Large intestine (tissue), 3 donors: Measurements from ENCODE around the gene CDH13. TPM values are rescaled to one million over a fixed set of nuclear protein-coding genes. Genes with fewer than 3 reads are reported as not detected.

Source experiments
- DNase-seq, 2 donors: peaks; one replicate each; pipeline versions ENCODE4 v3.0.0 to v3.0.0-alpha.2; 2013
- H3K27ac ChIP-seq: one replicate; pipeline ENCODE4 v1.5.1; 2013; ENCODE audit warnings: low read length
- H3K27me3 ChIP-seq: 2 replicates; pipeline ENCODE4 v1.6.1; 2013; ENCODE audit warnings: low read length; ENCODE audit not compliant: control insufficient read depth, insufficient read depth
- H3K36me3 ChIP-seq: 2 replicates; pipeline ENCODE4 v1.6.1; 2013; ENCODE audit warnings: low read length; ENCODE audit not compliant: control insufficient read depth, insufficient read depth
- H3K4me1 ChIP-seq: one replicate; pipeline ENCODE4 v1.6.1; 2013; ENCODE audit warnings: low read length; ENCODE audit not compliant: control insufficient read depth, insufficient read depth
- H3K4me3 ChIP-seq: one replicate; pipeline ENCODE4 v1.5.1; 2013; ENCODE audit warnings: low read length
- H3K9me3 ChIP-seq: one replicate; pipeline ENCODE4 v1.6.1; 2013; ENCODE audit warnings: mild to moderate bottlenecking, low read depth, low read length, moderate library complexity; ENCODE audit not compliant: control insufficient read depth
- WGBS: methylation state at CpG from one replicate; pipeline ENCODE4 v1.1.5; 2013; ENCODE audit warnings: low lambda C conversion rate; ENCODE audit not compliant: insufficient coverage; 5-methylcytosine and 5-hydroxymethylcytosine counted together
- polyA plus RNA-seq: library from polyadenylated mRNA; unstranded; fragments of 120-200 nt; gene quantifications from one replicate; pipeline ENCODE4 v1.2.1, GENCODE V29; 2013

Gene CDH13
- polyA plus RNA-seq, 1 donor: 17.1 TPM

- H3K4me3 ChIP-seq: no peak overlapping the region
- peaks cover 69% of the 10 kb centered on the region for H3K27me3 ChIP-seq
- no peaks in the 10 kb centered on the region for H3K36me3 ChIP-seq
- WGBS: no CpG with 5 or more reads among the region's 8 CpGs
- no peak overlapping the region for H3K27ac ChIP-seq
- DNase-seq: no peak
- H3K9me3 ChIP-seq: peaks cover 4% of the 10 kb centered on the region
- H3K4me1 ChIP-seq: peaks cover 6% of the 10 kb centered on the region
Observed at GRCh38 chr16:82625066-82625968, 1.5 kb upstream of the CDH13 start.

GRCh38 chr16:82628088-82628423 lies 1.3 kb downstream of the CDH13 start:
- 40% methylated on average over 1 of the region's 13 CpGs for WGBS
- H3K4me3 ChIP-seq: peak overlapping the region; percentile 40

GRCh38 chr16:82628711-82629110 lies 1.9 kb downstream of the CDH13 start:
- peaks cover 4% of the 10 kb centered on the region for H3K9me3 ChIP-seq
- peaks cover 58% of the 10 kb centered on the region for H3K27me3 ChIP-seq
- H3K27ac ChIP-seq: no peak overlapping the region
- H3K4me1 ChIP-seq: peaks cover 6% of the 10 kb centered on the region
- no CpG with 5 or more reads among the region's 3 CpGs for WGBS
- H3K4me3 ChIP-seq: no peak overlapping the region
- DNase-seq: no peak
- H3K36me3 ChIP-seq: no peaks in the 10 kb centered on the region

More at GRCh38 chr16:82628088-82628423, 1.3 kb downstream of the CDH13 start:
- no peak overlapping the region for H3K27ac ChIP-seq
- no peaks in the 10 kb centered on the region for H3K36me3 ChIP-seq
- H3K4me1 ChIP-seq: peaks cover 6% of the 10 kb centered on the region
- no peak for DNase-seq
- peaks cover 60% of the 10 kb centered on the region for H3K27me3 ChIP-seq
- H3K9me3 ChIP-seq: peaks cover 4% of the 10 kb centered on the region

GRCh38 chr16:82629441-82630027 lies 2.8 kb downstream of the CDH13 start:
- H3K4me3 ChIP-seq: no peak overlapping the region
- H3K36me3 ChIP-seq: no peaks in the 10 kb centered on the region
- H3K27me3 ChIP-seq: peaks cover 52% of the 10 kb centered on the region
- H3K27ac ChIP-seq: no peak overlapping the region
- H3K9me3 ChIP-seq: peaks cover 4% of the 10 kb centered on the region
- no CpG with 5 or more reads among the region's 8 CpGs for WGBS
- DNase-seq: no peak
- H3K4me1 ChIP-seq: peaks cover 6% of the 10 kb centered on the region

GRCh38 chr16:82630219-82630618 lies 3.5 kb downstream of the CDH13 start:
- peaks cover 45% of the 10 kb centered on the region for H3K27me3 ChIP-seq
- peaks cover 4% of the 10 kb centered on the region for H3K9me3 ChIP-seq
- no peak for DNase-seq
- no peaks in the 10 kb centered on the region for H3K36me3 ChIP-seq
- H3K27ac ChIP-seq: no peak overlapping the region
- peaks cover 6% of the 10 kb centered on the region for H3K4me1 ChIP-seq
- H3K4me3 ChIP-seq: no peak overlapping the region
- 67% methylated on average over 1 of the region's 2 CpGs for WGBS

GRCh38 chr16:82630688-82631087 lies 3.9 kb downstream of the CDH13 start:
- no peak overlapping the region for H3K4me3 ChIP-seq
- peaks cover 4% of the 10 kb centered on the region for H3K9me3 ChIP-seq
- peak in 1 of 2 donors; percentile 24 for DNase-seq
- no peaks in the 10 kb centered on the region for H3K36me3 ChIP-seq
- H3K27ac ChIP-seq: no peak overlapping the region
- no CpG with 5 or more reads among the region's 3 CpGs for WGBS
- H3K4me1 ChIP-seq: peaks cover 6% of the 10 kb centered on the region
- peaks cover 41% of the 10 kb centered on the region for H3K27me3 ChIP-seq

- WGBS: 100% methylated on average over 2 of the region's 10 CpGs
- peaks cover 4% of the 10 kb centered on the region for H3K9me3 ChIP-seq
- peaks cover 6% of the 10 kb centered on the region for H3K4me1 ChIP-seq
- H3K27ac ChIP-seq: no peak overlapping the region
- H3K27me3 ChIP-seq: peaks cover 29% of the 10 kb centered on the region
- H3K4me3 ChIP-seq: no peak overlapping the region
- no peak for DNase-seq
- no peaks in the 10 kb centered on the region for H3K36me3 ChIP-seq
Observed at GRCh38 chr16:82631701-82632685, 5.2 kb downstream of the CDH13 start.

- Histone ChIP-seq H3K36me3 (no peaks in the 10 kb centered on the region), H3K27me3 (peaks cover 8% of the 10 kb centered on the region), H3K9me3 (no peaks in the 10 kb centered on the region), H3K4me3 (no peak overlapping the region), H3K27ac (no peak overlapping the region), H3K4me1 (no peaks in the 10 kb centered on the region)
- WGBS: no CpG with 5 or more reads among the region's 15 CpGs
- DNase-seq: peak in 1 of 2 donors; percentile 20
Observed at GRCh38 chr16:82633964-82634600, 7.3 kb downstream of the CDH13 start.

GRCh38 chr16:82634955-82635610 lies 8.3 kb downstream of the CDH13 start:
- Histone ChIP-seq H3K27me3 (no peaks in the 10 kb centered on the region), H3K9me3 (no peaks in the 10 kb centered on the region), H3K4me3 (no peak overlapping the region), H3K27ac (no peak overlapping the region), H3K36me3 (no peaks in the 10 kb centered on the region), H3K4me1 (no peaks in the 10 kb centered on the region)
- DNase-seq: no peak
- 67% methylated on average over 1 of the region's 2 CpGs for WGBS
